HL-60 (cell line): ENCODE measurements around the gene TAAR2.

Experiments
- CTCF ChIP-seq: IDR thresholded peaks from one replicate; pipeline ENCODE4 v1.5.1; 2011; ENCODE audit warnings: low read length, control low read depth, inconsistent platforms; ENCODE audit not compliant: insufficient read depth
- POLR2AphosphoS5 ChIP-seq: IDR thresholded peaks from 2 replicates; pipeline ENCODE4 v1.6.1; 2012; ENCODE audit warnings: low read depth
- REST ChIP-seq: IDR thresholded peaks from 2 replicates; pipeline ENCODE4 v1.6.1; 2012; ENCODE audit warnings: low read depth; ENCODE audit not compliant: insufficient replicate concordance
- SPI1 ChIP-seq: IDR thresholded peaks from 2 replicates; pipeline ENCODE4 v1.6.1; 2012; ENCODE audit warnings: low read depth, mild to moderate bottlenecking, borderline replicate concordance

GRCh38 chr6:132664309-132665034 lies 40.4 kb upstream of the TAAR2 start:
- TF ChIP-seq REST (no peak), CTCF (no peak), POLR2AphosphoS5 (no peak), SPI1 (no peak)
